Panc1 (cell line): ENCODE results near the gene FAM117A. TPM values are rescaled to one million over a fixed set of nuclear protein-coding genes. Genes with fewer than 3 reads are reported as not detected.
"Not testable (repeated sequence)": the region's sequence is repeated elsewhere in the genome, so short reads cannot be mapped to it uniquely, and the experiment has no call there.

Experiments used
- ATAC-seq: fragments of 200-7000 bp; cut with Tn5 transposase; 2 replicates; pipeline ENCODE4 v1.9.1; 2020; ENCODE audit warnings: mild to moderate bottlenecking, moderate library complexity
- BruUV-seq: library from RNA; stranded (reverse); fragments of 400-500 nt; replicated peaks from 2 replicates; lab custom pipeline; 2021; lab: Mats Ljungman, UMichigan
- CTCF ChIA-PET: fragments of 300-600 bp; sonication (Branson Sonifier 250); formaldehyde crosslinking; loops from one replicate; lab custom pipeline; 2022; ENCODE audit warnings: antibody characterized with exemption; lab: Charles Lee
- POLR2A ChIA-PET: fragments of 300-600 bp; sonication (Branson Sonifier 250); formaldehyde crosslinking; loops from one replicate; lab custom pipeline; 2022; ENCODE audit warnings: antibody characterized with exemption; lab: Charles Lee
- DNase-seq: peaks from one replicate; pipeline ENCODE4 v3.0.0-alpha.2; 2010; ENCODE audit warnings: low read depth, low spot score
- H3K27ac ChIP-seq: 2 replicates; pipeline ENCODE4 v1.5.1; 2011; ENCODE audit warnings: mild to moderate bottlenecking, low read length, inconsistent platforms
- H3K27me3 ChIP-seq: fragments of 200-500 bp; sonication (Bioruptor generic); 2 replicates; pipeline ENCODE4 v1.6.0; 2014; ENCODE audit warnings: low read length, inconsistent platforms; ENCODE audit not compliant: control insufficient read depth, insufficient read depth
- H3K36me3 ChIP-seq: fragments of 200-500 bp; sonication (Bioruptor generic); 2 replicates; pipeline ENCODE4 v1.5.1; 2014; ENCODE audit warnings: inconsistent platforms, mild to moderate bottlenecking, low read length, moderate library complexity; ENCODE audit not compliant: control insufficient read depth, insufficient read depth
- H3K4me1 ChIP-seq: 2 replicates; pipeline ENCODE4 v1.5.1; 2011; ENCODE audit warnings: inconsistent platforms, mild to moderate bottlenecking, low read length, moderate library complexity; ENCODE audit not compliant: control insufficient read depth, insufficient read depth
- H3K4me3 ChIP-seq, 2 experiments: 2 replicates each; pipeline ENCODE4 v1.5.1; 2011 to 2012; ENCODE audit warnings: low read depth in 2 of 2, low read length in 2 of 2, mild to moderate bottlenecking in 2 of 2, inconsistent platforms in 1 of 2, moderate library complexity in 1 of 2
- H3K9me3 ChIP-seq: fragments of 200-500 bp; sonication (Bioruptor generic); 2 replicates; pipeline ENCODE4 v1.5.1; 2014; ENCODE audit warnings: low read depth, mild to moderate bottlenecking, inconsistent platforms, low read length, moderate library complexity; ENCODE audit not compliant: control insufficient read depth, insufficient read depth
- POLR2AphosphoS5 ChIP-seq: IDR thresholded peaks from 2 replicates; pipeline ENCODE4 v1.6.1; 2012; ENCODE audit warnings: mild to moderate bottlenecking, low read depth, low read length, moderate library complexity
- REST ChIP-seq, 2 experiments: IDR thresholded peaks; 2 replicates each; pipeline ENCODE4 v1.6.1; 2011 to 2012; ENCODE audit warnings: low read depth in 2 of 2, control low read depth in 1 of 2, low read length in 1 of 2, mild to moderate bottlenecking in 1 of 2, moderate library complexity in 1 of 2; ENCODE audit not compliant: insufficient read depth in 1 of 2
- SIN3A ChIP-seq: IDR thresholded peaks from 2 replicates; pipeline ENCODE4 v1.6.1; 2012; ENCODE audit warnings: low read depth, mild to moderate bottlenecking, low read length, moderate library complexity, borderline replicate concordance; ENCODE audit not compliant: insufficient read depth
- TCF7L2 ChIP-seq: IDR thresholded peaks from 2 replicates; pipeline ENCODE4 v1.6.1; 2011; ENCODE audit warnings: mild to moderate bottlenecking, low read depth, low read length, inconsistent platforms
- in situ Hi-C: cut with HindIII; loops from 2 replicates; pipeline ENCODE4 v1.10.0; 2016; ENCODE audit warnings: low sequenced_read_pairs, low pct_unique_long_range_greater_than_20kb
- intact Hi-C: fragments of 100-400 bp; cut with micrococcal nuclease; formaldehyde crosslinking; loops from one replicate; pipeline ENCODE4 v1.10.0; 2022; ENCODE audit not compliant: unreplicated experiment
- total RNA-seq: library from RNA; stranded (reverse); gene quantifications from one replicate; pipeline ENCODE4 v1.2.1, GENCODE V29; 2021; ENCODE audit not compliant: unreplicated experiment
- TF ChIP-seq, protein P1 (sequence below): fragments of 450-650 bp; IDR thresholded peaks from 2 replicates; pipeline ENCODE4 v1.5.1; 2017; ENCODE audit warnings: mild to moderate bottlenecking

FAM117A gene
- total RNA-seq, 1 experiment from 2014 or later = 8.0 TPM

DNA sequence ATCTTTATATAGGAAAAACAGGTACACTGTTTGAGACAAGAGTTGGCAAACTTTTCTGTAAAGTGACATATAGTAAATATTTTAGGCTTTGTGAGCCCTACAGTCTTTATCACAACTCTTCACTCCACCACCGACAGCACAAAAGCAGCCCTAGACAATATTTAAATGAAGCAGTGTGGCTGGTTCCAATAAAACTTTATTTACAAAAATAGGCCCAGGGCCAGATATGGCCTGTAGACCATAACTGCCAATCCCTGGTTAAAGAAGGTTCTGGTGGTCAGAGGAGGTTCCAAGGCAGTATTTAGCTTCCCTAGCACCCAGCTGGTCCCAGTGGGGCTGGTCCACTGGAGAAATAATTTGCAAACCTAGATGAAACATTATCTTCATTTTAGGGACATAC lies 3.6 kb downstream of the FAM117A start:
- intact Hi-C loops (no loop called here), in situ Hi-C loops (no loop called here)
- CTCF ChIA-PET = no interaction called here
- peaks cover 10% of the 10 kb centered on the region; the same call in 1 of the 2 replicates for H3K27me3 ChIP-seq
- H3K4me3 ChIP-seq = no peak overlapping the region
- peaks cover 3% of the 10 kb centered on the region; the same call in 1 of the 2 replicates for H3K36me3 ChIP-seq
- TF ChIP-seq REST (IDR thresholded peaks at IDR 0.05; ENCODE audit: insufficient read depth in 1 of 2, low read depth in 2 of 2, low read length in 1 of 2) = no peak
- TF ChIP-seq POLR2AphosphoS5 = no peak
- TF ChIP-seq SIN3A = no peak
- TF ChIP-seq, protein P1, sequence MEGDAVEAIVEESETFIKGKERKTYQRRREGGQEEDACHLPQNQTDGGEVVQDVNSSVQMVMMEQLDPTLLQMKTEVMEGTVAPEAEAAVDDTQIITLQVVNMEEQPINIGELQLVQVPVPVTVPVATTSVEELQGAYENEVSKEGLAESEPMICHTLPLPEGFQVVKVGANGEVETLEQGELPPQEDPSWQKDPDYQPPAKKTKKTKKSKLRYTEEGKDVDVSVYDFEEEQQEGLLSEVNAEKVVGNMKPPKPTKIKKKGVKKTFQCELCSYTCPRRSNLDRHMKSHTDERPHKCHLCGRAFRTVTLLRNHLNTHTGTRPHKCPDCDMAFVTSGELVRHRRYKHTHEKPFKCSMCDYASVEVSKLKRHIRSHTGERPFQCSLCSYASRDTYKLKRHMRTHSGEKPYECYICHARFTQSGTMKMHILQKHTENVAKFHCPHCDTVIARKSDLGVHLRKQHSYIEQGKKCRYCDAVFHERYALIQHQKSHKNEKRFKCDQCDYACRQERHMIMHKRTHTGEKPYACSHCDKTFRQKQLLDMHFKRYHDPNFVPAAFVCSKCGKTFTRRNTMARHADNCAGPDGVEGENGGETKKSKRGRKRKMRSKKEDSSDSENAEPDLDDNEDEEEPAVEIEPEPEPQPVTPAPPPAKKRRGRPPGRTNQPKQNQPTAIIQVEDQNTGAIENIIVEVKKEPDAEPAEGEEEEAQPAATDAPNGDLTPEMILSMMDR = no peak
- TF ChIP-seq TCF7L2 = no peak
- no TSS peak for BruUV-seq
- peaks cover 11% of the 10 kb centered on the region for H3K4me1 ChIP-seq
- POLR2A ChIA-PET = no interaction called here
- no peak for ATAC-seq
- H3K9me3 ChIP-seq = no peaks in the 10 kb centered on the region
- DNase-seq = no peak
- no peak overlapping the region for H3K27ac ChIP-seq

- H3K4me1 ChIP-seq = peaks cover 5% of the 10 kb centered on the region
- in situ Hi-C loops = no loop called here
- DNase-seq (no peak), ATAC-seq (no peak)
- peaks cover 3% of the 10 kb centered on the region; the same call in 1 of the 2 replicates for H3K36me3 ChIP-seq
- H3K9me3 ChIP-seq = no peaks in the 10 kb centered on the region
- intact Hi-C loops = no loop called here
- no peak overlapping the region for H3K4me3 ChIP-seq
- BruUV-seq = no TSS peak
- H3K27me3 ChIP-seq = peaks cover 5% of the 10 kb centered on the region; the same call in 1 of the 2 replicates
- no peak for TF ChIP-seq SIN3A
- CTCF ChIA-PET = interaction anchor here (0.7 kb wide), 1 partner anchor 35 kb away, joined by 4 read pairs; no protein-coding TSS in a partner anchor
- H3K27ac ChIP-seq = no peak overlapping the region
- POLR2A ChIA-PET = no interaction called here
Observed at GRCh38 chr17:49759203-49759602, 4.7 kb downstream of the FAM117A start.

- ATAC-seq, H3K27me3 ChIP-seq, H3K4me1 ChIP-seq, H3K36me3 ChIP-seq, H3K27ac ChIP-seq, POLR2A ChIA-PET, DNase-seq, in situ Hi-C loops, H3K4me3 ChIP-seq, intact Hi-C loops, BruUV-seq, H3K9me3 ChIP-seq: not testable (repeated sequence)
- CTCF ChIA-PET = interaction anchor here (0.7 kb wide), 1 partner anchor 35 kb away, joined by 4 read pairs; no protein-coding TSS in a partner anchor
Observed at GRCh38 chr17:49758464-49759010, 5.4 kb downstream of the FAM117A start.
